ENCODE measurements around the gene NABP2. TPM values are rescaled to one million over a fixed set of nuclear protein-coding genes. Genes with fewer than 3 reads are reported as not detected.

NABP2 gene
- total and polyA plus RNA-seq, 10 of the 15 experiments (the other 5 are each of a cell fraction or from before 2014, with no cell fraction given): 20.7 to 97.9 (median 60.9) TPM

- POLR2A ChIA-PET: interaction anchor here (0.5 to 1.7 kb wide), 7 partner anchors 18 to 129 kb away, joined by 3 to 8 read pairs (median 3); partner anchors contain the start of genes ESYT1, MYL6B and RNF41
- TF ChIP-seq BACH1 (IDR thresholded peaks at IDR 0.05; ENCODE audit: borderline replicate concordance): no peak
- TF ChIP-seq, protein P1, sequence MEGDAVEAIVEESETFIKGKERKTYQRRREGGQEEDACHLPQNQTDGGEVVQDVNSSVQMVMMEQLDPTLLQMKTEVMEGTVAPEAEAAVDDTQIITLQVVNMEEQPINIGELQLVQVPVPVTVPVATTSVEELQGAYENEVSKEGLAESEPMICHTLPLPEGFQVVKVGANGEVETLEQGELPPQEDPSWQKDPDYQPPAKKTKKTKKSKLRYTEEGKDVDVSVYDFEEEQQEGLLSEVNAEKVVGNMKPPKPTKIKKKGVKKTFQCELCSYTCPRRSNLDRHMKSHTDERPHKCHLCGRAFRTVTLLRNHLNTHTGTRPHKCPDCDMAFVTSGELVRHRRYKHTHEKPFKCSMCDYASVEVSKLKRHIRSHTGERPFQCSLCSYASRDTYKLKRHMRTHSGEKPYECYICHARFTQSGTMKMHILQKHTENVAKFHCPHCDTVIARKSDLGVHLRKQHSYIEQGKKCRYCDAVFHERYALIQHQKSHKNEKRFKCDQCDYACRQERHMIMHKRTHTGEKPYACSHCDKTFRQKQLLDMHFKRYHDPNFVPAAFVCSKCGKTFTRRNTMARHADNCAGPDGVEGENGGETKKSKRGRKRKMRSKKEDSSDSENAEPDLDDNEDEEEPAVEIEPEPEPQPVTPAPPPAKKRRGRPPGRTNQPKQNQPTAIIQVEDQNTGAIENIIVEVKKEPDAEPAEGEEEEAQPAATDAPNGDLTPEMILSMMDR (IDR thresholded peaks at IDR 0.05 in 2 of 3, conservative IDR thresholded peaks at IDR 0.05 in 1 of 3; ENCODE audit: control insufficient read depth in 2 of 3, extremely low read depth in 1 of 3, insufficient read depth in 1 of 3, low read depth in 3 of 3, low read length in 3 of 3): 0 out of 6 replicates have a peak, but pooled peaks of 1 of the 3 experiments have one; percentile 4
- H3K9me3 ChIP-seq (replicated peaks; ENCODE audit: control insufficient read depth, insufficient read depth, low read length): no peaks in the 10 kb centered on the region
- H3K27ac ChIP-seq (ENCODE audit: control insufficient read depth, insufficient read depth): peak overlapping the region; percentile 73
- H4K20me1 ChIP-seq (ENCODE audit: control insufficient read depth, insufficient read depth): no peaks in the 10 kb centered on the region
- BruUV-seq (replicated peaks): no TSS peak
- H3K79me2 ChIP-seq (ENCODE audit: control insufficient read depth, insufficient read depth, low read length): peaks cover 11% of the 10 kb centered on the region
- H2AFZ ChIP-seq (ENCODE audit: control insufficient read depth, low read depth, low read length): peak overlapping the region; percentile 86
- FAIRE-seq (no peak), DNase-seq (ENCODE audit: low read depth, low spot score) (no peak), ATAC-seq (peak; percentile 48)
- H3K4me3 ChIP-seq: peak overlapping the region; percentile 95
- WGBS (ENCODE audit: insufficient coverage, insufficient replicate concordance, low lambda C conversion rate, missing lambda C conversion rate): 3% methylated on average over 25 of the region's 27 CpGs
- in situ Hi-C loops (cut with MboI): no loop called here
- H3K36me3 ChIP-seq (ENCODE audit: control insufficient read depth in 2 of 2, insufficient read depth in 2 of 2, low read length in 1 of 2): peaks cover 8 to 15% of the 10 kb centered on the region in 2 experiments
- SMC1A ChIA-PET (ENCODE audit: uncharacterized antibody, unreplicated experiment): interaction anchor here (1.4 to 1.5 kb wide), 3 partner anchors 36 to 207 kb away, joined by 5 read pairs; partner anchors contain the start of gene RNF41
- CTCF ChIA-PET: interaction anchor here (0.7 to 3.5 kb wide), 24 partner anchors 8 to 299 kb away, joined by 3 to 25 read pairs (median 4); partner anchors contain the start of genes COQ10A, IL23A, RNF41 and SMARCC2
- peaks cover 7% of the 10 kb centered on the region for H3K4me1 ChIP-seq (ENCODE audit: control insufficient read depth, insufficient read depth, low read length)
- H3K27me3 ChIP-seq (replicated peaks in 1 of 2; ENCODE audit: control insufficient read depth in 2 of 2, insufficient read depth in 2 of 2, low read length in 1 of 2): no peaks in the 10 kb centered on the region
- intact Hi-C loops (cut with micrococcal nuclease; ENCODE audit: unreplicated experiment): loop anchor here (1.0 to 2.0 kb wide), 3 partner anchors 64 to 139 kb away; partner anchors contain the start of gene ZC3H10
- peak overlapping the region; percentile 80 for H3K9ac ChIP-seq (ENCODE audit: control insufficient read depth, insufficient read depth, low read length)
- peak overlapping the region; percentile 91 for H3K4me2 ChIP-seq (ENCODE audit: control insufficient read depth, insufficient read depth)
- RAD21 ChIA-PET (ENCODE audit: unreplicated experiment): interaction anchor here (0.7 to 2.8 kb wide), 8 partner anchors 31 to 207 kb away, joined by 3 to 12 read pairs (median 5); partner anchors contain the start of genes CNPY2, CS, RNF41 and SMARCC2
Observed at GRCh38 chr12:56257491-56258067, 33.4 kb downstream of the NABP2 start.

Data from GM12878 (cell line).